HG02610 (cell line): ENCODE measurements around the gene SH3TC1.

Experiments used
- ATAC-seq: cut with Tn5 transposase; IDR thresholded peaks from one replicate; pipeline ENCODE4 v1.9.1; 2021; ENCODE audit warnings: mild to moderate bottlenecking, moderate library complexity; ENCODE audit not compliant: unreplicated experiment

The SH3TC1 gene

GRCh38 chr4:8227771-8228318 lies 28.8 kb downstream of the SH3TC1 start:
- ATAC-seq = no peak

GRCh38 chr4:8228319-8229250 lies 29.5 kb downstream of the SH3TC1 start:
- ATAC-seq = peak; percentile 84

GRCh38 chr4:8229331-8229975 lies 30.4 kb downstream of the SH3TC1 start:
- ATAC-seq = no peak

GRCh38 chr4:8230033-8230432 lies 30.9 kb downstream of the SH3TC1 start:
- no peak for ATAC-seq

- no peak for ATAC-seq
These were observed 31.8 kb downstream of the SH3TC1 start for GRCh38 chr4:8230891-8231290.

GRCh38 chr4:8231551-8232049 lies 32.5 kb downstream of the SH3TC1 start:
- no peak for ATAC-seq

- ATAC-seq = no peak
These were observed 33.7 kb downstream of the SH3TC1 start for GRCh38 chr4:8232748-8233147.

- no peak for ATAC-seq
These were observed 34.8 kb downstream of the SH3TC1 start for GRCh38 chr4:8233672-8234484.

- ATAC-seq = no peak
These were observed 35.6 kb downstream of the SH3TC1 start for GRCh38 chr4:8234715-8235114.

- ATAC-seq = no peak
These were observed 36.1 kb downstream of the SH3TC1 start for GRCh38 chr4:8235224-8235623.

- ATAC-seq = no peak
These were observed 36.6 kb downstream of the SH3TC1 start for GRCh38 chr4:8235686-8236085.

- no peak for ATAC-seq
These were observed 37.2 kb downstream of the SH3TC1 start for GRCh38 chr4:8236106-8236919.

- no peak for ATAC-seq
These were observed 37.8 kb downstream of the SH3TC1 start for GRCh38 chr4:8236920-8237195.

GRCh38 chr4:8237256-8237989 lies 38.3 kb downstream of the SH3TC1 start:
- ATAC-seq = no peak

GRCh38 chr4:8238036-8238511 lies 39.0 kb downstream of the SH3TC1 start:
- no peak for ATAC-seq

- no peak for ATAC-seq
These were observed 39.5 kb downstream of the SH3TC1 start for GRCh38 chr4:8238515-8239053.

- ATAC-seq = no peak
These were observed 40.1 kb downstream of the SH3TC1 start for GRCh38 chr4:8239226-8239625.

GRCh38 chr4:8239661-8240060 lies 40.6 kb downstream of the SH3TC1 start:
- ATAC-seq = no peak
